HG02981 (cell line): Measurements from ENCODE around the gene DENND4C.
"Not testable (repeated sequence)": the region's sequence is repeated elsewhere in the genome, so short reads cannot be mapped to it uniquely, and the experiment has no call there.

Experiments used
- ATAC-seq: cut with Tn5 transposase; IDR thresholded peaks from one replicate; pipeline ENCODE4 v1.9.1; 2021; ENCODE audit warnings: mild to moderate bottlenecking, moderate library complexity; ENCODE audit not compliant: unreplicated experiment

DENND4C gene

GRCh38 chr9:19230355-19231125 lies at the start of gene DENND4C:
Gene DENND4C, plus strand, starts transcription at chr9:19230693. Its CDS starts 45,482 bp downstream, at chr9:19276175.
- peak; percentile 77 for ATAC-seq

- ATAC-seq: no peak
These were observed 49.5 kb upstream of the DENND4C start for GRCh38 chr9:19180991-19181390.

GRCh38 chr9:19181561-19181960 lies 48.9 kb upstream of the DENND4C start:
- ATAC-seq: no peak

DNA sequence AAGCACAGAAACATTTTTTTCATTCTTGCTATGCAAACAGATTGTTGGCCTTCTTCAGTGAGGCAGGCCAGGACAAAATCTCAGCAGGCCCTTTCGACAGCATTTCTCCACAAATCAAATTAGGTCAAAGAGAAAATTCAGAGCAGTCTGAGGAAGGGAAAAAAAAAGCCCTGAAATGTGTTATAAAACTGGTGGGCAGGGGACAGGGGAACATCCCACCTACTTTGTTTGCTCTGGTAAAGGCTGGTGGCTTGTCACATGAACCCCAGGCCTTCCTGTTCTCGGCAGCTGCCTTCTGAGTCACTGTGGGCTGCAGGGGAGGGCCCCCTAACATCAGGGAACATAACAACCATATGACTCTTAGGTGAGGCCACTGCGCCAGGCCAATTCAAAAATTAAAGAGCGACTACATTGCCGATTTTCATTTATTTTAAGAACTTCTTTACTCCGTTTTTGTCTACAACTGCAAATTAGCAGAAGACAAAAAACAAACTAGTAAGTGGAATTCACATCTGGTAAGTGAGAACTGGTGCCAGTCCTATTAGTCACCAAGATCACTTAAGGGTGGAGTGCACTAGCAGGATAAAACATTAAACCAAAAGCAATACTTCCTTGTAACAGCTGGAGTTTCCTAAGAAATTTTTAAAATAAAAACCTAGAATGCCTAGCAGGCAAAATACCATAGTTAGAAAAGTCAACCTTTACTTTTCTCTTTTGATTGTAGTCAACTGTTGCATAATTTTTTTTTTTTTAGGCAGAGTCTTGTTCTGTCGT lies 46.2 kb upstream of the DENND4C start:
- peak; percentile 100 for ATAC-seq

DNA sequence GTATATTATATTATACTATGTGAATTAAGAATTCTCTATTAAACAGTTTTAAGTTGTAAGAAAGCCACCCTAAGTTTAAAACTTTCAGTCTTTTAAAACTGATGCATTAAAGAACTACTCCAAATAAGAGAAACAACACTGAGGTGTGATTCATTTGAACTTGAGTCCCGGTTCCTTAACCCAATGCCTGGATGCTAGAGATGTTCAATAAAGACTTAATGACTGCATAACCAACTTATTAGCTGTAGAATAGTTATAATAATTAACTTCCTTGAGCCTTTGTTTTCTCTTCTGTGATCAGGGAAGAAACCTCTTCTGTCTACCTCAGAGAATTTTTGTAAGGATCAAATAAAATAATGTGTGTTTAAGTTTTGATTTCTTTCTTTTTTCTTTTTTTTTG lies 45.3 kb upstream of the DENND4C start:
- no peak for ATAC-seq

DNA sequence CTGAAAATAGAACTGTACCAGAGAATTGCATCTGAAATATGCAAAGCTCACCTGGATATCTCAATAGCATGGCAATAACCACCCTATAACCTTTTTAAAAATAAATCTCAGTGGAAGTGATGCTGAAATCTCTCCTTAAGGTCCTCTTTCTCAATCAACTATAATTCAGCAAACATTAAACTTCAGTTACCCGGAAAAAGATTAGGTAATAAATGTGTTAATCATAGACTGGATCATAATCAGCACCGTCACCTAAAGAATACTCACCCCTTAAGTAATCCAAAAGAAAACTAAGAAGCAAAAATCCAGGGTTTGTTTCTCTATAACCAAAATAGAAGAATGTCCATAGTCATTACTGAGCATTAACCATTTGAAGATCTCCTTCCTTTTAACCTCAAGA lies 44.3 kb upstream of the DENND4C start:
- ATAC-seq: no peak

GRCh38 chr9:19188771-19189170 lies 41.7 kb upstream of the DENND4C start:
- no peak for ATAC-seq

- ATAC-seq: no peak
These were observed 38.1 kb upstream of the DENND4C start for GRCh38 chr9:19192202-19193028.

DNA sequence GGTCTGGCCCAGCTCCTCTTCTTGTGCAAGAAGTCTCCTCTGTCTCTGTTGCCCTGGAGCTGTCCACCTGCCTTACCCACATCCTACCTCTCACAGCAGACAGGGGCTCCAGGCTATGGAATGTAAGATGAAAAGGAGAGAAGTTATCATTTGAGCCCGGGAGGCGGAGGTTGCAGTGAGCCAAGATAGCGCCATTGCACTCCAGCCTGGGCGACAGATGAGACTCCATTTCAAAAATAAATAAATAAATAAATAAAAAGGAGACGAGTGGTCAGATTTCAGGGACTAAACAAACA lies 37.5 kb upstream of the DENND4C start:
- no peak for ATAC-seq

GRCh38 chr9:19193358-19193973 lies 37.0 kb upstream of the DENND4C start:
- ATAC-seq: not testable (repeated sequence)

DNA sequence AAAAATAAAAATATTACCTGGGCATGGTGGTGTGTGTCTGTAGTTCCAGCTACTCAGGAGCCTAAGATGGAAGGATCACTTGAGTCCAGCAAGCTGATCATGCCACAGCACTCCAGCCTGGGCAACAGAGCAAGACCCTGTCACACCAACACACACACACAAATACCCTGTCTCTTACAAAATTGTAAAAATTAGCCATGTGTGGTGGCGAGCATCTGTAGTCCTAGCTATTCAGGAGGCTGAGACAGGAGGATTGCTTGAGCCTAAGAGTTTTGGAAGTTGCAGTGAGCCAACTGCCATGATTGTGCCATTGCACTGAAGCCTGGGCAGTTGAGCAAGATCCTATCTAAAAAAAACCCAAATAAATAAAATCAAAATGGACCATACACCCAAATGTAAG lies 32.1 kb upstream of the DENND4C start:
- no peak for ATAC-seq

DNA sequence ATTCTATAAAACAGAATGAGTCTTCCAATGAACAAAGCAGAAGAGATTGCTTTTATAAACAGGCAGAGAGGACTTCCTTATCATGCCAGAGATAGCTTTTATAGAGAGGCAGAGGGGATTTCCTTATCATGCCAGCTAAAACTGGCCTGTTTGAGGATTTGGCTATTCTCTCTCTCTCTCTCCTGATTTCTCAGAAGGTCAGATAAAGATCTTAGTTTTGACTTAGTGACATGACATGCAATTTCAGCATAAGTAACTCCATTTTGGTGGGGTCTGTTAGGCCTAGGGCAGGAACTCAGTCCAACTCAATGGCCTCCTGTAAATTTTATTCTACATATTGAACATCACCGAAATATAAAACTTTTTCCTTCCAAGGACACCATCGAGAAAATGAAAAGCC lies 31.5 kb upstream of the DENND4C start:
- no peak for ATAC-seq

- no peak for ATAC-seq
These were observed 30.3 kb upstream of the DENND4C start for GRCh38 chr9:19200229-19200628.

DNA sequence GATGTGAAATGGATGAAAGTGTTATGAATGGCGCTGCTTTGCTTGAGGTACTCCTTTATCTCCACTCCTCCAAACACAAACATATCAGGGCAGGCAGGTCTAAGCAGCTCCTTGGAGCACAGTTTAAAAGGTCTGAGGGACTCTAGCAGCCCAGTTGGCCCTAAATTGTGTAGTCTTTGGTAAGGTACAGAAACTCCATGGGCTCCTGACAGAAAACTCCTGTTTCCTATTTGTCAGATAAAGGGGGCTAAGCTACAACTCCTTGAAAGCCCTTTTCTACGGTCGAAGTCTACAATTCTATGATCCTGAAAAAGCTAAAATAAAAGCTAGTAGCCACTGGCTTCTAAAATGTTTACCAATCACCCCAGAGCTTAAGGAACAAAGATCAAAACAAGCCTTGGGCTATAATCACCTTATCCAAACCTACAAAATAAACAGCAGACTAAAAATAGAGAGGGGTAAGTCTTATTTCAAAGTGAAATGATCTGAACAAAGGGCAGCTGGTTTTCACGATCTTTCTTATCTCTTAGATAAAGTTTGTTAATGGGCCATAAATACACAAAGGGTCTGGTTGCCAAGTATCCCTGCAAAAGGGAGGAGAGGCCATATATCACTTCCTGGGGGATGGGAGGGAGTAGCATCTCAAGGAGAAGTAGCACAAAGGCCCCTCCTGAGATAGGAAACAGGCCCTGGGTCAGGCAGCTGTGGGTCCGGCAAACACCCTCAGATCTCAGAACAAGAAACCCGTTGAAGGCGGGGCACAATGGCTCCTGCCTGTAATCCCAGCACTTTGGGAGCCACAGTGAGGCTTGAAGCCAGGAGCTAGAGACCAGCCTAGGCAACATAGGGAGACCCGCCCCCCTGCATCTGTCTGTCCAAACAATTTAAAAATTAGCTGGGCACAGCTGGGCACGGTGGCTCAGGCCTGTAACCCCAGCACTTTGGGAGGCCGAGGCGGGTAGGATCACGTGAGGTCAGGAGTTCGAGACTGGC lies 28.3 kb upstream of the DENND4C start:
- no peak for ATAC-seq

DNA sequence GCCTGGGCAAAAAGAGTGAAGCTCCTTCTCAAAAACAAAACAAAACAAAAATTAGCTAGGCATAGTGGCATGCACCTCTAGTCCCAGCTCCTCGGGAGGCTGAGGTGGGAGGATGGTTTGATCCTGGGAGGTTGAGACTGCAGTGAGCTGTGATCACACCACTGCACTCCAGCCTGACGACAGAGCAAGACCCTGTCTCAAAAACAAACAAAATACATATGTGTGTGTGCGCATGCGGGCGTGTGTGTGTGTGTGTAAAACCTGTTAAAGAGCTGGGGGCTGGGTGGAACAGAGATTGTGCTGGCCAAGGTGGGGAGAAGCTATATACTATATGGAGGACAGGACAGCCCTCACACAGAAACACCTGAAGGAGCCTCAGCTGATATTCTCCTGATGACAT lies 27.4 kb upstream of the DENND4C start:
- ATAC-seq: no peak

DNA sequence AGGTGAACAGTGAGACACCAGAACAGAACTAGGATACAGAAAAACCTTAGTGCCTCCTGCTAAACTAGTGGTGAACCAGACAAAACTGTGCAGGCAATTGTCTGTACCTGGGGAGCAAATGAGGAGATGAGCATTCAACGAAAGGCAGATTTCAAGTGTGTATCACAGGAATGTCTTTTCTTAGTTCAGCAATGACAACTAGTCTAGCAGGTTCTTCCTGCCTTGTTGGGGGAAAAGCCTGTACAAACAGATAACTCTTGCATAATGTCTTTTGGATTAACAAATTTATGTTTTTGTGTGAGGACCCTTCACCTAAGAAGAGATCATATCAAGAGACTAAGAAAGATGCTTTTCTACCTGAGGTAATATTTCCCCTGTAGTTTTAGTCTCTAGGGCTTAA lies 21.8 kb upstream of the DENND4C start:
- ATAC-seq: no peak

DNA sequence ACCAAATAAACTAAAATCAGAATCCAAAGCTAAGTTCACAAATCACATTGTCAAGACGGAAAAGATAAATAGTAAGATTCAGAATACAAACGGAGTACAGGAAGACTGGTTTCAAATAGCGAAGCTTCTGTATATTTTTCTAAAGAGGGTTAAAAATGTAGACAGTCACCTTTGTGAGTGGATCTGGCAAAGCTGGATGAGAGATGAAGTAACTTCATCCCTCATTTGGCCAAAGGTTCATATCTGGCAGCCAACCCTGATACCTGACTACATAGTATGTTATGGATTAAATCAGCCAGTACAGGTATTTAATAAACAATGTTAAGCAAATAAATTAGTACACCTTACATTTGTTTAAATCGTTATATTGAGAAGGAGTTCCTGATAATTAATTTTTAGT lies 21.3 kb upstream of the DENND4C start:
- ATAC-seq: no peak

DNA sequence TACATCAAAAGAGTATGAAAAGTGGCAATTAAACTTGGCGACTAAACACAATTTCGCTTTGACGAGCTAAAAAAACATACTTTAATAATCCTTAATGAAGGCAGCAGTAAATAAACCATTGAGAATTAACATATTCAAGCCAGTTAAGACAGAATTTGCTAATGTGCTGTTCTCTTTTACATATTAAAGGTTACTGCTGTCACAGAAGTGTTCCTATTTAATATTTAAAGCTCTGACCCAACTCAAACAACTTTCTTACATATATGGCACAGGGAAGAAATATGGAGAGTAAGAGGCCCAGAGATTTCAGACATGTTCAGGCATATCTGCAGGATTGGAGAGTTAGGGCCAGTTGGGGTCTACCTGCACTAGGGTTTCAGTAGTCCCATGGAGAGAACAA lies 16.7 kb upstream of the DENND4C start:
- no peak for ATAC-seq

GRCh38 chr9:19216466-19216865 lies 14.0 kb upstream of the DENND4C start:
- ATAC-seq: no peak

DNA sequence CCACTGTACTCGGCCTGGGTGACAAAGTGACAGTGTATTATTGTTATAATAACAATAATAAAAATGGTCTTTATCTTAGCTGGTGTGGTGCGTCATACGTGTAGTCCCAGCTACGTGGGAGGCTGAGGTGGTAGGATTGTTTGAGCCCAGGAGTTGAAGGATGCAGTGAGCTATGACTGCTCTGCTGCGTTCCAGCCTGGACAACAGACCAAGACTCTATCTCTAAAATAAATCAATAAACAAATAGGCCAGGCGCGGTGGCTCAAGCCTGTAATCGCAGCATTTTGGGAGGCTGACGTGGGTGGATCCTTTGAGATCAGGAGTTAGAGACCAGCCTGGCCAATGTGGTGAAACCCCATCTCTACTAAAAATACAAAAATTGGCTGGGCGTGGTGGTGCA lies 9.2 kb upstream of the DENND4C start:
- no peak for ATAC-seq
